Right lobe of liver (tissue), 4 donors: ENCODE measurements around the gene CIRBP.

Experiments
- CTCF ChIP-seq, 4 donors: fragments of 200-600 bp in 3 of 4; fragments of 450-650 bp in 1 of 4; IDR thresholded peaks; one replicate each; pipeline versions ENCODE4 v1.5.1 to v1.8.0; 2016 to 2022; ENCODE audit warnings: antibody characterized with exemption in 4 of 4, mild to moderate bottlenecking in 2 of 4
- POLR2A ChIP-seq: fragments of 450-650 bp; IDR thresholded peaks from one replicate; pipeline ENCODE4 v1.6.1; 2017; ENCODE audit warnings: antibody characterized with exemption, mild to moderate bottlenecking
- donor health status: DM: no; HTN: no; CAD: no.
- donor health status: DM: no; HTN: no; CAD: no.
- donor health status: DM: no; HTN: yes; CAD: no.

- no peak for TF ChIP-seq POLR2A
- no peak for TF ChIP-seq CTCF (IDR thresholded peaks at IDR 0.05)
Observed at GRCh38 chr19:1220477-1220930, 48.6 kb upstream of the CIRBP start.
